GM19395 (cell line): Measurements from ENCODE around the gene GPR18.
"Not testable (repeated sequence)": the region's sequence is repeated elsewhere in the genome, so short reads cannot be mapped to it uniquely, and the experiment has no call there.

Source experiments
- ATAC-seq: cut with Tn5 transposase; IDR thresholded peaks from one replicate; pipeline ENCODE4 v1.9.1; 2021; ENCODE audit warnings: mild to moderate bottlenecking, moderate library complexity; ENCODE audit not compliant: unreplicated experiment

The GPR18 gene

DNA sequence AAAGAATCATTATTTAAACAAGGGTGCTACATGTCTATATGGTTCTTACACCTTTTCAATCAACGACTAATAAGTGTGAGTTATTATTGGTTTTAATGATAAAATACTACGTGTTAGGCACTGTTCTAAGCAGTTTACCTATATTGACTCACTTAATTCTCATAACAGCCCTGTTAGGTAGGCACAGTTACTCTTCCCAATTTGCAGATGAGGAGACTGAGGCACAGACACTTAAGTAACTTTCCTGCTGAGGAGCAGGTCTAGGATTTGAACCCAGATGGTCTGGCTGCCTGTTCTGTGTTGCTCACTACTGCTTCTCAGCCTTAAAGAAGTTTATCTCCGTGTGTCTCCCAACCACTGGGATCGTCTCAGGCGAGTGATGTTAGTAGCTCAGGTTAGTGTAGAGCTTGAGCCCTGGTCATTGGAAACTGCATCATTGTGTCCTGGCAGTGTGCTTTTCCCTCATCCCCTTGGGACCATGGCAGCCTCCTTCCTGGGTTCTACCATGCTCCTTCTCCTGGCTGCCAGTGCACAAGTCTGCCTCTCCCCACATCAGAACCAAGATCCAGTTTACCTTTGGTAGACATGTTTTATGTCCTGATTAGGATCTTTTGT is 46.7 kb downstream of the GPR18 start:
- no peak for ATAC-seq

DNA sequence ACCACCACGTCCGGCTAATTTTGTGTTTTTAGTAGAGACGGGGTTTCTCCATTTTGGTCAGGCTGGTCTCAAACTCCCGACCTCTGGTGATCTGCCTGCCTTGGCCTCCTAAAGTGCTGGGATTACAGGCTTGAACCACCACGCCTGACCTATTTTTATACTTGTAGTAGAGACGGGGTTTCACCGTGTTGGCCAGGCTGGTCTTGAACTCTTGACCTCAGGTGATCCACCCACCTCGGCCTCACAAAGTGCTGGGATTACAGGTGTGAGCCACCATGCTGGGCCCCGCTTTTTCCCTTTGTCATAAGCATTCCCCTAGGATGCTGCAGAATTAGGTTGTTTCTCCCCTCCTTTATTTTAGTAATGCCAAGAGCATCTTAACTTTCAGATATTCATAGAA is 47.6 kb downstream of the GPR18 start:
- not testable (repeated sequence) for ATAC-seq

DNA sequence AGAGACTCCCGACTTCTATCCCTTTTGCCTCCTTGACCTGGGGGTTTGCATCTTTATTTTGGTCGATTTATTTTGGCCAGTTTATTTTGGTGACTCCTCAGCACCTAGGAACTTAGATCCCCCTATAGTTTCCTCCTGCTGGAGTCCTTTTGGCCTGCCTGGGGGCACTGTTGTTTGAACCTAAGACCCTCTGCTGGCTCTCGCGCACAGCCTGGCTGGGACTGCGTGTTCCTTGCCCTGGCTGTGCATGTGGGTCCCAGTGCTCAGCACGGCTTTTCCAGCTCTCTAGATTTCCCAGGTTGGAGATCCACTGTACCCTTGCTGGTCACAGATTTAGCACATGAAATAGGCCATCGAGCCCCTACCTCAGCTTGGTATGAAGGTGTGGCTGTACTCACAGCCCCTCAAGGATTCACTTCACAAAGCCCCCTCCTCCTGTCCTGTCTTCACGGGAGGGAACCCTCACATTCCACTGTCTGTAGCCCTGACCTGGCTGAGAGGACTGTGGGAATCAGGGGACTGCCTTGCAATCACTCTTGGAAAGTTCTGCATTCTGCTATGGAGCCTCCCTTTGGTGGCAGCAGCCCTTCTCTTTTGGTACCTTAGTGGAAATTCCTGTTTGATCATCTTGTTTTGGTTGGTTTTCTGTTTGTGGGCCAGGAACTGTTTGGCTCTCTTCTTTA is 49.2 kb downstream of the GPR18 start:
- ATAC-seq: no peak

GRCh38 chr13:99208185-99208584 is 50.0 kb downstream of the GPR18 start:
- ATAC-seq: no peak

GRCh38 chr13:99207511-99207910 is 50.7 kb downstream of the GPR18 start:
- ATAC-seq: no peak

DNA sequence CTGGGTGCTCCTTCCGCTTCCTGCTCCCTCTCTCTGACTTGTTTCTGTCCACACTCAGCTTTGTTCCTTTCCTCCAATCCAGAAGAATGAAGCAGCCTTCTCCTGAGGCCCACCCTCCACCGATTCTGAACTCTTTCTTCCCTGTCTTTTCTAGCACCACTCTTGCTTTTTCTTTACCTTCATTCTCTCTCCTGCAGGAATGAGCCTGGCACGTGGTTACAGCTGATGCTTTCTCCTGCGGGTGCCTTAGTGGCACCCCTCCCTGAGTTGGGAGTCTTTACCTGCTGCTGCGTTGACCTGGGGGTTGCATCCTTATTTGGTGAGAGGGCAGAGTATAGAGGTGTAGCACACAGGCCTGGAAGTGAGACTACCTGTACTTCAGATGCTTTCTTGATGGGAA is 51.3 kb downstream of the GPR18 start:
- ATAC-seq: no peak

- no peak for ATAC-seq
Observed at GRCh38 chr13:99206226-99206625, 52.0 kb downstream of the GPR18 start.

DNA sequence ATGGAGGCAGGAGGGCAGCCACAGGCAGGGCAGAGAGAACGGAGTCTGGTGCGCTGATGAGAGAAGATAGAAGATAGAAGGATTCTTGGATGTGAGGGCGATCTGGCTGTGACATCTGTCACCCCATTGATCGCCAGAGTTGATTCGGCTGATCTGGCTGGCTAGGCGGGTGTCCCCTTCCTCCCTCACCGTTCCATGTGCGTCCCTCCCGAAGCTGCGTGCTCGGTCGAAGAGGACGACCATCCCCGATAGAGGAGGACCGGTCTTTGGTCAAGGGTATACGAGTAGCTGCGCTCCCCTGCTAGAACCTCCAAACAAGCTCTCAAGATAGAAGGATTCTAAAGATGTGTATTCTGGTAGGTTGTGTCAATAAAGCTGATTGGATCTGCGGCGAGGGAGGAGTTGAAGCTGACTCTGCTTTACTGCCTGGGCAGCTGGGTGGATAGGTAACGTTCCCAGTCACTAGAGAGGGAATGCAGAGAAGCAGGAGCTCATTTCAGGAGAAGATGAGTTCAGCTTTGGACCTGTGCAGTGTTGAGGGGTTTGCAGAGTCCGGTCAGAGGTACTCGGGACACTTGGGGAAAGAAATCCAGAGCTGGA is 52.5 kb downstream of the GPR18 start:
- ATAC-seq: no peak
